ENCODE results near the gene POLR2J3. TPM values are rescaled to one million over a fixed set of nuclear protein-coding genes. Genes with fewer than 3 reads are reported as not detected.
"Not testable (repeated sequence)": the region's sequence is repeated elsewhere in the genome, so short reads cannot be mapped to it uniquely, and the experiment has no call there.

POLR2J3 gene
- total RNA-seq, 3 donors from 2014 or later, result 19.6 to 28.5 (median 20.0) TPM

- H3K36me3 Mint-ChIP-seq (ENCODE audit: insufficient read depth); ATAC-seq; H3K4me3 Mint-ChIP-seq; DNase-seq; H3K9me3 Mint-ChIP-seq; H3K27me3 Mint-ChIP-seq (ENCODE audit: low read depth); H3K4me1 Mint-ChIP-seq (ENCODE audit: low read depth): not testable (repeated sequence)
Measured at GRCh38 chr7:102546353-102546752, 26.0 kb downstream of the POLR2J3 start.

- H3K27me3 Mint-ChIP-seq (ENCODE audit: low read depth); H3K36me3 Mint-ChIP-seq (ENCODE audit: insufficient read depth); H3K4me3 Mint-ChIP-seq; ATAC-seq; H3K4me1 Mint-ChIP-seq (ENCODE audit: low read depth); DNase-seq; H3K9me3 Mint-ChIP-seq: not testable (repeated sequence)
Measured at GRCh38 chr7:102545288-102545687, 27.1 kb downstream of the POLR2J3 start.

GRCh38 chr7:102544372-102544771 is 28.0 kb downstream of the POLR2J3 start:
- not testable (repeated sequence) for ATAC-seq; H3K9me3 Mint-ChIP-seq; DNase-seq; H3K4me3 Mint-ChIP-seq; H3K4me1 Mint-ChIP-seq (ENCODE audit: low read depth); H3K27me3 Mint-ChIP-seq (ENCODE audit: low read depth); H3K36me3 Mint-ChIP-seq (ENCODE audit: insufficient read depth)

- H3K9me3 Mint-ChIP-seq; H3K4me3 Mint-ChIP-seq; ATAC-seq; DNase-seq; H3K27me3 Mint-ChIP-seq (ENCODE audit: low read depth); H3K4me1 Mint-ChIP-seq (ENCODE audit: low read depth); H3K36me3 Mint-ChIP-seq (ENCODE audit: insufficient read depth): not testable (repeated sequence)
Measured at GRCh38 chr7:102543596-102543995, 28.8 kb downstream of the POLR2J3 start, which contains the start of gene UPK3BL2. UPK3BL2 (minus strand) TSS chr7:102543696; CDS start chr7:102543636, 60 bp downstream.

- H3K27me3 Mint-ChIP-seq (ENCODE audit: low read depth); H3K4me1 Mint-ChIP-seq (ENCODE audit: low read depth); H3K36me3 Mint-ChIP-seq (ENCODE audit: insufficient read depth); H3K9me3 Mint-ChIP-seq; DNase-seq; ATAC-seq; H3K4me3 Mint-ChIP-seq: not testable (repeated sequence)
Measured at GRCh38 chr7:102542771-102543170, 29.6 kb downstream of the POLR2J3 start.

- not testable (repeated sequence) for H3K36me3 Mint-ChIP-seq (ENCODE audit: insufficient read depth); H3K9me3 Mint-ChIP-seq; DNase-seq
Measured at GRCh38 chr7:102542083-102542482, 30.3 kb downstream of the POLR2J3 start.

GRCh38 chr7:102540604-102541003 is 31.8 kb downstream of the POLR2J3 start:
- DNase-seq; ATAC-seq; H3K36me3 Mint-ChIP-seq (ENCODE audit: insufficient read depth); H3K9me3 Mint-ChIP-seq; H3K4me1 Mint-ChIP-seq (ENCODE audit: low read depth); H3K4me3 Mint-ChIP-seq; H3K27me3 Mint-ChIP-seq (ENCODE audit: low read depth): not testable (repeated sequence)

More at GRCh38 chr7:102542083-102542482, 30.3 kb downstream of the POLR2J3 start:
- not testable (repeated sequence) for H3K27me3 Mint-ChIP-seq (ENCODE audit: low read depth); H3K4me1 Mint-ChIP-seq (ENCODE audit: low read depth); ATAC-seq; H3K4me3 Mint-ChIP-seq

- not testable (repeated sequence) for H3K4me3 Mint-ChIP-seq
Measured at GRCh38 chr7:102535062-102535615, 37.2 kb downstream of the POLR2J3 start.

GRCh38 chr7:102532127-102532526 is 40.3 kb downstream of the POLR2J3 start:
- not testable (repeated sequence) for ATAC-seq; H3K36me3 Mint-ChIP-seq (ENCODE audit: insufficient read depth); H3K4me1 Mint-ChIP-seq (ENCODE audit: low read depth); H3K4me3 Mint-ChIP-seq; DNase-seq; H3K9me3 Mint-ChIP-seq; H3K27me3 Mint-ChIP-seq (ENCODE audit: low read depth)

More at GRCh38 chr7:102535062-102535615, 37.2 kb downstream of the POLR2J3 start:
- H3K9me3 Mint-ChIP-seq; H3K27me3 Mint-ChIP-seq (ENCODE audit: low read depth); ATAC-seq; H3K36me3 Mint-ChIP-seq (ENCODE audit: insufficient read depth); DNase-seq; H3K4me1 Mint-ChIP-seq (ENCODE audit: low read depth): not testable (repeated sequence)

GRCh38 chr7:102531583-102531982 is 40.8 kb downstream of the POLR2J3 start:
- not testable (repeated sequence) for H3K4me3 Mint-ChIP-seq; ATAC-seq; H3K27me3 Mint-ChIP-seq (ENCODE audit: low read depth); H3K4me1 Mint-ChIP-seq (ENCODE audit: low read depth); DNase-seq; H3K9me3 Mint-ChIP-seq; H3K36me3 Mint-ChIP-seq (ENCODE audit: insufficient read depth)

GRCh38 chr7:102527822-102528793 is 44.3 kb downstream of the POLR2J3 start:
- H3K4me3 Mint-ChIP-seq; ATAC-seq; DNase-seq; H3K36me3 Mint-ChIP-seq (ENCODE audit: insufficient read depth); H3K9me3 Mint-ChIP-seq; H3K4me1 Mint-ChIP-seq (ENCODE audit: low read depth); H3K27me3 Mint-ChIP-seq (ENCODE audit: low read depth): not testable (repeated sequence)

GRCh38 chr7:102527182-102527581 is 45.2 kb downstream of the POLR2J3 start:
- not testable (repeated sequence) for H3K36me3 Mint-ChIP-seq (ENCODE audit: insufficient read depth); ATAC-seq; H3K27me3 Mint-ChIP-seq (ENCODE audit: low read depth); H3K4me3 Mint-ChIP-seq; H3K4me1 Mint-ChIP-seq (ENCODE audit: low read depth); DNase-seq; H3K9me3 Mint-ChIP-seq

- H3K36me3 Mint-ChIP-seq (ENCODE audit: insufficient read depth); H3K27me3 Mint-ChIP-seq (ENCODE audit: low read depth); H3K9me3 Mint-ChIP-seq; H3K4me1 Mint-ChIP-seq (ENCODE audit: low read depth); ATAC-seq; H3K4me3 Mint-ChIP-seq; DNase-seq: not testable (repeated sequence)
Measured at GRCh38 chr7:102524803-102525202, 47.6 kb downstream of the POLR2J3 start.

- not testable (repeated sequence) for H3K36me3 Mint-ChIP-seq (ENCODE audit: insufficient read depth); H3K9me3 Mint-ChIP-seq; H3K27me3 Mint-ChIP-seq (ENCODE audit: low read depth); DNase-seq; H3K4me3 Mint-ChIP-seq; H3K4me1 Mint-ChIP-seq (ENCODE audit: low read depth); ATAC-seq
Measured at GRCh38 chr7:102520797-102521196, 51.6 kb downstream of the POLR2J3 start.

Data from activated T-cell treated with anti-CD3 and anti-CD28 coated beads, Interleukin-2, amount 50 U/mL, for 4 hours (primary cell).